Keratinocyte (primary cell): ENCODE results near the gene TOMM6.

Experiments used
- CTCF ChIP-seq, 3 experiments: IDR thresholded peaks in 1 of 3; conservative IDR thresholded peaks in 1 of 3; optimal IDR thresholded peaks in 1 of 3; 2 replicates in 2 of 3; 3 replicates in 1 of 3; pipeline versions ENCODE3 to v1.5.1; 2011; ENCODE audit warnings: low read length in 3 of 3, mild to moderate bottlenecking in 3 of 3, moderate library complexity in 2 of 3, control low read depth in 1 of 3, inconsistent platforms in 1 of 3; ENCODE audit not compliant: insufficient read depth in 2 of 3; ENCODE audit errors: extremely low read depth in 1 of 3
- EZH2 ChIP-seq: IDR thresholded peaks from one replicate; pipeline ENCODE4 v1.6.1; 2012; ENCODE audit warnings: inconsistent platforms, mild to moderate bottlenecking, low read length, moderate library complexity

- no peak for TF ChIP-seq CTCF (optimal IDR thresholded peaks at IDR 0.05 in 1 of 3, IDR thresholded peaks at IDR 0.05 in 1 of 3, conservative IDR thresholded peaks at IDR 0.05 in 1 of 3; ENCODE audit: extremely low read depth in 1 of 3, insufficient read depth in 2 of 3, low read length in 3 of 3)
- TF ChIP-seq EZH2 = no peak
Observed at GRCh38 chr6:41821266-41821665, 33.8 kb downstream of the TOMM6 start.
